GM19467 (cell line): ENCODE data around the gene THRB.
"Not testable (repeated sequence)": the region's sequence is repeated elsewhere in the genome, so short reads cannot be mapped to it uniquely, and the experiment has no call there.

Experiments
- ATAC-seq: cut with Tn5 transposase; IDR thresholded peaks from one replicate; pipeline ENCODE4 v1.9.1; 2021; ENCODE audit warnings: mild to moderate bottlenecking, moderate library complexity; ENCODE audit not compliant: unreplicated experiment

THRB gene

DNA sequence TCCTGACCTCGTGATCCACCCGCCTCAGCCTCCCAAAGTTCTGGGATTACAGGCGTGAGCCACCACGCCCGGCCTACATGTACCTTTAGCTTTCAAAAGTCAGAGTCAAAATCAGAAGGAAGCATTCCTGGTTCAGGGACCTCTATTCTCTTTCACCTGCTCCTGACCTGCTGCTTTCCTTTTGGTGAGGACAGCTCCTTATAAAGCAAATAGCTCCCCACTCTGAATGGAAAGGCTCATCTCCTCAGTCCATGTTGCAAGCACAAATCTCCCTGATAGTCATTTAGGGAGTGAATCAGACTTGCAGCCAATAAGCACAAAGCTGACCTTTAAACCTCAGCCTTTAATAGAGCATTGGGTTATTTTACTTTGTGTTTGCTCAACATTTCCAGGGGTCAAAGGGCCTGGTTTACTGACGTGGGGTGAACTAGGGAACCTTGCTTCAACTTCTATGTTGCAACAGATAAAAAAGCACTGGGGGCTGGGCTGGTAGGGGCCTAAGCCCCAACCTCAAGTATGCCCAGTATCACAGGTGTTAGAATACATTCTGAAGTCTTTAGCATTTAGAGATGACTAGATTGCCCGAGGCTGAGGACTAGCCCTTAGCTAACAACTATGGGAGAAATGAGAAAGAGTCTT is 43.1 kb downstream of the THRB start:
- ATAC-seq, result no peak

GRCh38 chr3:24450160-24450907 is 44.3 kb downstream of the THRB start:
- ATAC-seq, result no peak

DNA sequence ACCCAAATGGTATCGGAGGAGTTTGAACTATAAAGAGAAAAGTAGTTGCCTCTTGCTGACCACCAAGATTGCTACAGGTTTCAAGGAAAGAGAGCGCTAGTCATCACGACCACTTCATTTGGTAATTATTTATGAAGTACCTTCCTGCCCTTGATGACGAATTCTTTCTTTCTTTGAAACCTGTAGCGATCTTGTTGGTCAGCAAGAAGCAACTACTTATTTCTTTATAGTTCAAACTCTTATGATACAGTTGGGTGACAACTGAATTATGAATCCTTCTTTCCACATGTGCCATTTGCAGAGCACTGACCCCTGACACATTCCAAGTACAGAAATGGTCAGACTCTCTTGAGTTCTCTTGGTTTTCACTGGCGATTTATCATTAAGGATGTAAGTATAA is 46.8 kb downstream of the THRB start:
- no peak for ATAC-seq

DNA sequence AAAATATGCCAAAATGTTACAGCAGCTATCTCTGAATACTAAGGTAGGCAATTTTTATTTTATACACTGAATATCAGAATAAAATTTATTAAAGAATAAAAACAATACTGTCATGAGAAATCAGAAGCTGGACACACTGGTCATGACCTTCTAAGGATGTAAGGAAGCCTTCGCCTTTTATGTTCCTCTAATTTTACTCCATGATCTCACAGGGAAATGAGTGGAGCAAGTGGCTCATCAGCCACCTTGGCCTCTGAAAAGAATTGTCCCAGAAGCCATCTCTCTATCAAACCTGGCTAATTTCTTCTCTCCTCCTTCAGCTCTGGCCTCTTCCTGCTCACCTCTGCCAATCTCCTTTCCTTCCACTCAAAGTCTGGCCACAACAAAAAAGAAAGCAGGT is 48.6 kb downstream of the THRB start:
- no peak for ATAC-seq

DNA sequence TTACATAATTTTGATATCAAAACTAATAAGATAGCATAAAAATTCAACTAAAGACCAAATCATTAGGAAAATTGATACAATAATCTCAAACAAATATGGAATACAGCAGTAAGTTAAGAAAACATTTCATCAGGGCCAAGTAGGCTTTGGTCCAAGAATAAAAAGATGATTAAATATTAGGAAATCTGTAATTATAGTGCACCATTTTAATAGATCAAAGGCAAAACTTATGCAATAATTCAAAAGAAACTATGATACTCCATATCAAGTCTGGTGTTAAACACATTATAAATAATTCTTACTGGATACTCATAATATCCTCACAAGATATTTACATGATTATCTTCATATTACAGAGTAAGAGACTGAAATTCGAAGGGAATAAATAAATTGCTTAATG is 51.2 kb downstream of the THRB start:
- no peak for ATAC-seq

DNA sequence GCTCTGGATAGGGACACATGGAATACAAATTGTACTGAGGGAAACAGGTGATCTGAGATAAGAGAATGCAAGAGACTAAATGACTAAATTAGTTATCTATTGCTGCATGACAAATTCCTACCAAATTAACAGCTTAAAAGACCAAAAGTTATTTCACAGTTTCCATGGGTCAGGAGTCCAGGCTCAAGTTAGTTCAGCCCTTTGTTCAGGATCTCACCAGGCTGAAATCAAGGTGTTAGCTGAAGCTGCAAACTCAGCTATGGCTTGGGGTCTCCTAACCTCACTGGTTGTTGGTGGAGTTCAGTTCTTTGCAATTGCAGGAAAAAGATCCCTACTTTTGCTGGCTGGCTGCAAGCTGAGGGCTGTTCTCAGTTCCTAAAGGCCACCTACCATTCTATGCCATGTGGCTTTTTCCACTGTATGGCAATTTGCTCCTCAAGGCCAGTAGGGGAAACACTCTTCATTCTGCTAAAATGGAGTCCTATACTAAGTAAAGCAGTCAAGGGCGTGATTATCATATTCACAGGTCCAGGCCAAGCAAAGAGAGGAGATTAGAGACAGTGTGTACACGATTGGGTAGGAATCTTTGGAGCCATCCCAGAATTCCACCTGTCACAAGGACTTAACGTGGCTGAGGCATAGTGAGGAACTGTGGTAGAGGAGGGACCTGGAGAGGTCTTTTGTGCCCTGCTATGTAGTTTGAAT is 53.7 kb downstream of the THRB start:
- no peak for ATAC-seq

GRCh38 chr3:24439021-24439420 is 55.6 kb downstream of the THRB start:
- ATAC-seq, result no peak

- ATAC-seq, result no peak
These were observed 57.3 kb downstream of the THRB start for GRCh38 chr3:24437326-24437725.

DNA sequence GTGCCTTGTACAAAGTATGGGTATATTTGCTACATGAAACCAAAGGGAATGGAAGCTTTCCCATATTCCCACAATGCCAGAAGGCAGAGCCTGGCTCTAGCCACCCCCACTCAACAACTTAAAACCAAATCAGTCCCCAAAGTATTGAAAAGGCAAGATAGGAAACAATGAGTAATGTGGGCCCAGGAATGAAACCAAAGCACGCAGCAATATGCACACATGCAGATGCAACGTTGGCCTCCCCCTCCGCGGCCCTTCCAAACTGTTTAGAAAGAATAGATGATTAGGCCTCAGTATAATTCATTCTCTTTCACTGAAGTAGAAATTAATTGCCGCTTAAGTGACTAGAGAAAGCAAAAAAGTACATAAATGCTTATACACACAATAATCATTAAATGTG is 59.1 kb downstream of the THRB start:
- ATAC-seq, result no peak

DNA sequence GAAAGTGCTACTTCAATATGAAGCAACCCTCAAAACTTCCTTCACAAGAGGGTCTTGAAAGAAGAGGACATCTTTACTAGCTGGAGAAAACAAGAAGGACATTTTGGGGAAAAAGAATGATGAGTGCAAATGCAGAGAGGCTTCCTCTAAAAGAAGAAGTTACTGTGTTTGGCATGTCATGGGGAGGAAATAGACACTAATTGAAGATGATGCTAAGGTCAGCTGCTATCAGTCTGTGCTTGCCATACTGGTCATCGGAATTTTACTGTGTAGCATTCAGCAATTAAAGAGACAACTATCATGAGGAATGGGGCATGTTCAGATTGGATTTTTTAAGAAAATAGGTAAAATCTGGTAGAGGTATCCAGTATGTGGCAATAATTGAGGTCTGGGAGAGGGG is 60.0 kb downstream of the THRB start:
- no peak for ATAC-seq

DNA sequence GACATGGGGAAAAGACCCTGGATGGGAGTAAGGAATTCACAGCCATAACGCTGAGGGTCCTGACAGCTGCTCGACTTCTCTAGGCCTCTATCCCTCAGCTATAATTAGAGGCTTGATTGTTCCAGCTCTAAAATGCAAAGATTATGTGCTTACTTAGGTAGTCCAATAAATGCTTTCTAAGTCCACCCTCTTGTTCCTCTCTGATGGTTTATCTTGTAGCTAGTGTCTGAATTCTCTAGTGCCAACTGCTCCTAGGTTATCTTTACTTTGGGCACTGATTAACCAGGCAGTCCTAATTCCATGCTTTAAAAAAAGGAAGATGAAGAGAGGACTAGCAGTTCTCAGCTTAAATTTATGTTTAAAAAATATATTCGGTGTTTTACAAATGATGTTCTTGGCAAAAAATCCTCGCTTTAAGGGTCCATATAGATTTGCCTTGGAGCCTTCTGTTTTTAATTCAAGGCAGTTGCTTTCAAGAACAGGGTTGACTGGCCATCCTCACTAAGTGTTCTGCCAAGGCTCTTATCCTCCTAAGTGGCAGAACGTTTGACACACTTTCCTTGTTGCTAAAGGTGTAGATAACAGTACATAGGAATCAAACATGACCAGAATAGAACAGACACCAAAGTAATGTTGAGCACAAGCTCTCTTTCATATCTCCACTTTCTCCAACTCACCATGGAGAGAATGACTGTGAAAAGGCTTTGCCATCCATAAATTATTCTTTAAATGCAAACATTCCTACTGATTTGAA is 60.6 kb downstream of the THRB start:
- ATAC-seq, result no peak

DNA sequence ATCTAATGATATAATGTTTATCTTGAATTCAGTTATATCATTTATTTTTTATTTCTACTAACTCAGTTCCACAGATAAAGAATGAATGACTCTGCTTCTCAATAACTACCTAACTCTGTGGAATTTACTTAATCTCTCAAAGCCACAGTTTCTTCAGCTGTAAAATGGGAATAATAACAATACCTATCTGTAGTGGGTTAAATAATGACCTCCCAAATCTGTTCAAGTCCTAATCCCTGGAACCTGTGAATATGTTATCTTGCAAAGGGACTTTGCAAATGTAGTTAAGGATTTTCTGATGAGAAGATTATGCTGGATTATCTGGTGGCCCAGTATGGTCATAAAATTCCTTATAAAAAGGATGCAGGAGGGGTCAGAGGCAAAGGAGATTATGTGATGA is 61.7 kb downstream of the THRB start:
- ATAC-seq, result no peak

- no peak for ATAC-seq
These were observed 66.2 kb downstream of the THRB start for GRCh38 chr3:24428481-24428880.

DNA sequence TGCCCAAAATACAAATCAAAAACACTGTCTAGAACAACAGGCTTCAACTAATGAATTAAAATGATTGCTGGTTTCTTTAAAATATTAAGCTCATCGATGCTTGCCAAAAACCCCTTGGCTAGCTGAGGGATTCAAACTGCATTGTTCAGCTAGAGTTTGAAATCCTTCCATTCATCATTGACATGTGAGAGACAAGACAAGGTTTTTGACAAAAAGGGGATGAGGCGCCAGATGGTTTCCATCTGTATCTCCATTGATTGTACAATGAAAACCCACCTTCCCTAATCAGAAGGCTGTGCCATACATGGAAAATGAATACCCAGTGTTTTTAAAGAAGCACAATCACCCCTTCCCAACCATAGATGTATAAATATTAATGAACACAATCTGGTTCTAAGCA is 67.8 kb downstream of the THRB start:
- no peak for ATAC-seq

- ATAC-seq, result not testable (repeated sequence)
These were observed 73.8 kb downstream of the THRB start for GRCh38 chr3:24420829-24421228.

DNA sequence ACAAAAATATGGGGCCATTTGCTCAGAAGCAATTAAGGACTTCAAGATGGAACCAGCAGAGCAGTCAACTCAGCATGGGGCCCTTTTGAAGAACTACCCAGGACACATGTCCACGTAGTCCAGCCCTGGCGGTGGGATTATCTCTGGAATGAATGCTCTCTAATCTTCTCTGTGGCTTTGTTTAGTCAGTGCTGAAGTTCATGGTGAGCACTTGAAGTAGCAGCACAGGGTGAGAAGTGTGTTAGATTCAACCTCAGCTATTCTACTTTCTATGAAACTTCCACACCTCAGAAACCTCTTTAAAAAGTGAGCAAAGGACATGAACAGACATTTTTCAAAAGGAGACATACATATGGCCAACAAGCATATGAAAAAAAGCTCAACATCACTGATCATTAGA is 74.4 kb downstream of the THRB start:
- ATAC-seq, result no peak

GRCh38 chr3:24419067-24419791 is 75.4 kb downstream of the THRB start:
- no peak for ATAC-seq

GRCh38 chr3:24417730-24418129 is 76.9 kb downstream of the THRB start:
- no peak for ATAC-seq

- no peak for ATAC-seq
These were observed 78.4 kb downstream of the THRB start for GRCh38 chr3:24416224-24416623.

- no peak for ATAC-seq
These were observed 78.8 kb downstream of the THRB start for GRCh38 chr3:24415824-24416223.

DNA sequence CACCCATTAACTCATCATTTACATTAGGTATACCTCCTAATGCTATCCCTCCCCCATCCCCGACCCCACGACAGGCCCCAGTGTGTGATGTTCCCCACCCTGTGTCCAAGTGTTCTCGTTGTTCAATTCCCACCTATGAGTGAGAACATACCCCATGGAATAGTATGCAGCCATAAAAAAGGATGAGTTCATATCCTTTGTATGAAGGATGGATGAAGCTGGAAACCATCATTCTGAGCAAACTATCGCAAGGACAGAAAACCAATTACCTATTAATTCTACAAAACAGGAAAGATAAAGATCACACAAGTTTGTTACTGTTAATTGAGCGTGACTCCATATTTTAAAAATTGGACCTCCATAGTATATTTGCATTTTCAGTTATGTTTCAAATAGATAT is 81.0 kb downstream of the THRB start:
- ATAC-seq, result not testable (repeated sequence)
